Measurements from ENCODE around the gene ZNF593. TPM values are rescaled to one million over a fixed set of nuclear protein-coding genes. Genes with fewer than 3 reads are reported as not detected.
A peak's percentile ranks its signal among the peaks of the same experiment; 100 is the strongest.

ZNF593 gene
- total and polyA plus RNA-seq, 9 of the 15 experiments (the other 6 are each of a cell fraction or from before 2014, with no cell fraction given) = 9.8 to 334 (median 48.2) TPM

DNA sequence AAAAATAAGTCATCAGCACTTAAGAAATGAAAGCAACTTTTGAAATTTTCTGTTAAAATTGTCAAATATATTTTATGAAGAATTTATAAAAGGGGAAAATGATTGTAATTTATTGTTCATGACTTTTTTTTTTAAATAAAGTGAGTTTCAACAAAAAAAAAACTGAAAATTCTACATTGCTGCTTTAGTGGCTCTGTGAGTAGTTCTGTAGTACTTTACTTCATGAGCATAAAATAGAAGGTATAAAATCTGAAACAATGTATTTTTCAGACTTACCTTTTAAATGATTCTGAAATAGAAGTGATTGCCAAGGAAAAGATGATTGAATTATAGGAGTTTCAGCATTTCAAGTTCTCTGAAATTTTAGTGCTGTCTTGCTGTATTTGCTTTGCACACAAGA lies 44.3 kb upstream of the ZNF593 start (continued):
- TF ChIP-seq, protein P1, sequence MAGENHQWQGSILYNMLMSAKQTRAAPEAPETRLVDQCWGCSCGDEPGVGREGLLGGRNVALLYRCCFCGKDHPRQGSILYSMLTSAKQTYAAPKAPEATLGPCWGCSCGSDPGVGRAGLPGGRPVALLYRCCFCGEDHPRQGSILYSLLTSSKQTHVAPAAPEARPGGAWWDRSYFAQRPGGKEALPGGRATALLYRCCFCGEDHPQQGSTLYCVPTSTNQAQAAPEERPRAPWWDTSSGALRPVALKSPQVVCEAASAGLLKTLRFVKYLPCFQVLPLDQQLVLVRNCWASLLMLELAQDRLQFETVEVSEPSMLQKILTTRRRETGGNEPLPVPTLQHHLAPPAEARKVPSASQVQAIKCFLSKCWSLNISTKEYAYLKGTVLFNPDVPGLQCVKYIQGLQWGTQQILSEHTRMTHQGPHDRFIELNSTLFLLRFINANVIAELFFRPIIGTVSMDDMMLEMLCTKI (IDR thresholded peaks at IDR 0.05; ENCODE audit: partially characterized antibody) = no peak
- TF ChIP-seq NCOA1 (IDR thresholded peaks at IDR 0.05; ENCODE audit: low read depth) (no peak), KDM5B (IDR thresholded peaks at IDR 0.05; ENCODE audit: insufficient replicate concordance, low read depth, low read length) (no peak), ZNF174 (CRISPR knock-in tag; IDR thresholded peaks at IDR 0.05) (no peak), ZFX (CRISPR knock-in tag; IDR thresholded peaks at IDR 0.05) (peak; percentile 17; the same call in 1 of the 2 replicates), NR2C1 (IDR thresholded peaks at IDR 0.05) (no peak), NR2C1 (tag; IDR thresholded peaks at IDR 0.05) (no peak), TSC22D4 (tag; IDR thresholded peaks at IDR 0.05) (no peak), SETDB1 (IDR thresholded peaks at IDR 0.05; ENCODE audit: low read length) (no peak), ARID2 (IDR thresholded peaks at IDR 0.05) (no peak), NFIX (CRISPR knock-in tag; IDR thresholded peaks at IDR 0.05; ENCODE audit: low read depth) (no peak), RBM22 (IDR thresholded peaks at IDR 0.05; ENCODE audit: low read depth, low read length, poor library complexity, severe bottlenecking) (no peak), CTBP1 (IDR thresholded peaks at IDR 0.05; ENCODE audit: borderline replicate concordance) (no peak), GATAD2A (IDR thresholded peaks at IDR 0.05) (no peak), ZNF408 (CRISPR knock-in tag; IDR thresholded peaks at IDR 0.05; ENCODE audit: low read depth) (no peak), COPS2 (conservative IDR thresholded peaks at IDR 0.05) (no peak), KDM1A (IDR thresholded peaks at IDR 0.05) (no peak), ZNF384 (IDR thresholded peaks at IDR 0.05; ENCODE audit: low read depth, low read length) (peak; percentile 88), ZNF316 (IDR thresholded peaks at IDR 0.05) (peak; percentile 64; the same call in 1 of the 2 replicates)
- TF ChIP-seq, protein P2, sequence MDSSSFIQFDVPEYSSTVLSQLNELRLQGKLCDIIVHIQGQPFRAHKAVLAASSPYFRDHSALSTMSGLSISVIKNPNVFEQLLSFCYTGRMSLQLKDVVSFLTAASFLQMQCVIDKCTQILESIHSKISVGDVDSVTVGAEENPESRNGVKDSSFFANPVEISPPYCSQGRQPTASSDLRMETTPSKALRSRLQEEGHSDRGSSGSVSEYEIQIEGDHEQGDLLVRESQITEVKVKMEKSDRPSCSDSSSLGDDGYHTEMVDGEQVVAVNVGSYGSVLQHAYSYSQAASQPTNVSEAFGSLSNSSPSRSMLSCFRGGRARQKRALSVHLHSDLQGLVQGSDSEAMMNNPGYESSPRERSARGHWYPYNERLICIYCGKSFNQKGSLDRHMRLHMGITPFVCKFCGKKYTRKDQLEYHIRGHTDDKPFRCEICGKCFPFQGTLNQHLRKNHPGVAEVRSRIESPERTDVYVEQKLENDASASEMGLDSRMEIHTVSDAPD (CRISPR knock-in tag; IDR thresholded peaks at IDR 0.05) = no peak
- TF ChIP-seq, protein P3, sequence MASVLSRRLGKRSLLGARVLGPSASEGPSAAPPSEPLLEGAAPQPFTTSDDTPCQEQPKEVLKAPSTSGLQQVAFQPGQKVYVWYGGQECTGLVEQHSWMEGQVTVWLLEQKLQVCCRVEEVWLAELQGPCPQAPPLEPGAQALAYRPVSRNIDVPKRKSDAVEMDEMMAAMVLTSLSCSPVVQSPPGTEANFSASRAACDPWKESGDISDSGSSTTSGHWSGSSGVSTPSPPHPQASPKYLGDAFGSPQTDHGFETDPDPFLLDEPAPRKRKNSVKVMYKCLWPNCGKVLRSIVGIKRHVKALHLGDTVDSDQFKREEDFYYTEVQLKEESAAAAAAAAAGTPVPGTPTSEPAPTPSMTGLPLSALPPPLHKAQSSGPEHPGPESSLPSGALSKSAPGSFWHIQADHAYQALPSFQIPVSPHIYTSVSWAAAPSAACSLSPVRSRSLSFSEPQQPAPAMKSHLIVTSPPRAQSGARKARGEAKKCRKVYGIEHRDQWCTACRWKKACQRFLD (CRISPR knock-in tag; IDR thresholded peaks at IDR 0.05) = no peak; the same call in 1 of the 2 replicates
